OCI-LY1 (cell line): ENCODE data around the gene ADAMTS6.
A peak's percentile ranks its signal among the peaks of the same experiment; 100 is the strongest.

Source experiments
- CTCF ChIP-seq: fragments of 200-600 bp; sonication (generic), shearing (Covaris generic); IDR thresholded peaks from 2 replicates; pipeline ENCODE4 v1.5.1; 2017; ENCODE audit warnings: mild to moderate bottlenecking, antibody characterized with exemption, low read length, moderate library complexity, mixed read lengths
- EZH2 ChIP-seq: fragments of 200-600 bp; sonication (generic), shearing (Covaris generic); IDR thresholded peaks from 2 replicates; pipeline ENCODE4 v1.8.0; 2017; ENCODE audit warnings: borderline replicate concordance, mixed run types, mild to moderate bottlenecking, antibody characterized with exemption, low read length, moderate library complexity, mixed read lengths

GRCh38 chr5:65100911-65101631, 380.6 kb downstream of the ADAMTS6 start:
- TF ChIP-seq CTCF (peak; percentile 76), EZH2 (no peak)
